ENCODE measurements around the gene HNRNPA1. TPM values are rescaled to one million over a fixed set of nuclear protein-coding genes. Genes with fewer than 3 reads are reported as not detected.
A peak's percentile ranks its signal among the peaks of the same experiment; 100 is the strongest.

HNRNPA1 gene
- total RNA-seq, 2 donors from 2014 or later: 246 to 247 TPM

- ATAC-seq (no peak), DNase-seq (no peak)
- H3K27me3 ChIP-seq: no peaks in the 10 kb centered on the region
- no peak for TF ChIP-seq POLR2A (IDR thresholded peaks at IDR 0.05)
- no peak for TF ChIP-seq CTCF (IDR thresholded peaks at IDR 0.05)
- no peaks in the 10 kb centered on the region for H3K36me3 ChIP-seq (replicated peaks in 1 of 2; ENCODE audit: insufficient read depth in 1 of 2, low read depth in 2 of 2)
- no peak overlapping the region for H3K27ac ChIP-seq
- 84 to 98% methylated on average over 2 of the region's 2 CpGs for WGBS, 2 donors
- no peaks in the 10 kb centered on the region for H3K9me3 ChIP-seq
- H3K4me3 ChIP-seq: no peak overlapping the region
- H3K4me1 ChIP-seq: peaks cover 14% of the 10 kb centered on the region
- intact Hi-C loops (cut with DNase I): no loop called here
These were observed 10.2 kb upstream of the HNRNPA1 start for GRCh38 chr12:54270345-54270744.

GRCh38 chr12:54272214-54272613, 8.3 kb upstream of the HNRNPA1 start:
- intact Hi-C loops (cut with DNase I): no loop called here
- 74 to 81% methylated on average over 1 of the region's 1 CpG for WGBS, 2 donors
- no peaks in the 10 kb centered on the region for H3K36me3 ChIP-seq (replicated peaks in 1 of 2; ENCODE audit: insufficient read depth in 1 of 2, low read depth in 2 of 2)
- TF ChIP-seq CTCF (IDR thresholded peaks at IDR 0.05): no peak
- TF ChIP-seq POLR2A (IDR thresholded peaks at IDR 0.05): no peak
- peaks cover 16% of the 10 kb centered on the region for H3K4me1 ChIP-seq
- no peaks in the 10 kb centered on the region for H3K9me3 ChIP-seq
- DNase-seq: no peak
- H3K4me3 ChIP-seq: no peak overlapping the region
- ATAC-seq: no peak
- H3K27me3 ChIP-seq: no peaks in the 10 kb centered on the region
- H3K27ac ChIP-seq: no peak overlapping the region

- WGBS, 2 donors: 50 to 56% methylated on average over 2 of the region's 2 CpGs
- no peak for TF ChIP-seq POLR2A (IDR thresholded peaks at IDR 0.05)
- no peak for TF ChIP-seq CTCF (IDR thresholded peaks at IDR 0.05)
- ATAC-seq: no peak
These were observed 6.5 kb upstream of the HNRNPA1 start for GRCh38 chr12:54273981-54274380.

GRCh38 chr12:54276368-54276767, 4.2 kb upstream of the HNRNPA1 start:
- TF ChIP-seq CTCF (IDR thresholded peaks at IDR 0.05) (no peak), POLR2A (IDR thresholded peaks at IDR 0.05) (no peak)
- no peak for ATAC-seq
- Histone ChIP-seq H3K4me1 (peaks cover 32% of the 10 kb centered on the region), H3K4me3 (no peak overlapping the region), H3K9me3 (no peaks in the 10 kb centered on the region), H3K27me3 (no peaks in the 10 kb centered on the region), H3K36me3 (replicated peaks in 1 of 2; ENCODE audit: insufficient read depth in 1 of 2, low read depth in 2 of 2) (no peaks in the 10 kb centered on the region), H3K27ac (no peak overlapping the region)
- no peak for DNase-seq
- intact Hi-C loops (cut with DNase I): no loop called here
- 86 to 88% methylated on average over 3 of the region's 3 CpGs for whole genome bisulfite sequencing, 2 donors

More at GRCh38 chr12:54273981-54274380, 6.5 kb upstream of the HNRNPA1 start:
- Histone ChIP-seq H3K4me3 (no peak overlapping the region), H3K36me3 (replicated peaks in 1 of 2; ENCODE audit: insufficient read depth in 1 of 2, low read depth in 2 of 2) (no peaks in the 10 kb centered on the region), H3K4me1 (peaks cover 32% of the 10 kb centered on the region), H3K27me3 (no peaks in the 10 kb centered on the region), H3K27ac (no peak overlapping the region), H3K9me3 (no peaks in the 10 kb centered on the region)
- DNase-seq: no peak
- intact Hi-C loops (cut with DNase I): no loop called here

GRCh38 chr12:54277823-54278276, 2.7 kb upstream of the HNRNPA1 start:
- no peak overlapping the region for H3K4me3 ChIP-seq
- H3K27ac ChIP-seq: peak overlapping the region in 3 of 4 donors; percentile 33 to 95 (median 84)
- ATAC-seq (no peak), DNase-seq (no peak)
- peaks cover 2 to 5% of the 10 kb centered on the region in 2 donors for H3K36me3 ChIP-seq (replicated peaks in 1 of 2; ENCODE audit: insufficient read depth in 1 of 2, low read depth in 2 of 2)
- TF ChIP-seq POLR2A (IDR thresholded peaks at IDR 0.05) (no peak), CTCF (IDR thresholded peaks at IDR 0.05) (no peak)
- 38 to 64% methylated on average over 4 to 5 of the region's 5 CpGs for WGBS, 2 donors
- peaks cover 39% of the 10 kb centered on the region for H3K4me1 ChIP-seq
- intact Hi-C loops (cut with DNase I): no loop called here
- H3K9me3 ChIP-seq: no peaks in the 10 kb centered on the region
- H3K27me3 ChIP-seq: no peaks in the 10 kb centered on the region
